Fibroblast of the aortic adventitia (primary cell): ENCODE results near the gene AAK1. TPM values are rescaled to one million over a fixed set of nuclear protein-coding genes. Genes with fewer than 3 reads are reported as not detected.

Experiments used
- DNase-seq: peaks from one replicate; pipeline ENCODE4 v3.0.0-alpha.2; 2010; ENCODE audit warnings: low read depth
- H3K4me3 ChIP-seq: 2 replicates; pipeline ENCODE4 v1.5.1; 2011; ENCODE audit warnings: low read depth, mild to moderate bottlenecking, control low read depth, low read length, moderate library complexity
- total RNA-seq: library from RNA; depleted of rRNA; stranded (reverse); fragments of >200 nt; gene quantifications from 2 replicates; pipeline ENCODE4 v1.2.3, GENCODE V29; 2012; ENCODE audit warnings: low replicate concordance
- TF ChIP-seq, protein P1 (sequence below): IDR thresholded peaks from 2 replicates; pipeline ENCODE4 v1.5.1; 2011; ENCODE audit warnings: mild to moderate bottlenecking, low read length, control low read depth, inconsistent platforms; ENCODE audit not compliant: insufficient read depth

Gene AAK1
- total RNA-seq, 1 donor = 82.6 TPM

DNA sequence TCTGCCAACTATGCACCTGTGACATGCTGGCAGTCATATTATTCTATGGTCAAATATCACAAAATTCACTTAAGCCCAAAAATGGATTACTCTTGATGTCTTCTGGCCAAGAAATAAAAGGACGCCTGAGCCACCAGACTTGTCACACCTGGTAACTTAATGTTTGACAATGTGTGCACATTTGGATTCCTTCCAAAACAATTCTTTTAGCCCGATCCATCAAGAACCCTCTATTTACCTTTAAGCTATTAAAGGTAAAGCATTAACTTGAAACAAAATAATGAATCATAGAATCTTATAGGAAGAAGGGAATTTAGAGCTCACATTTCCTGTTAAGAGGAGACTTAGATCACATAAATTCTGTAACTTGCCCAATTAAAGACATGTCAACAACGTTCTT, 159.8 kb downstream of the AAK1 start:
- no peak for DNase-seq
- no peak overlapping the region for H3K4me3 ChIP-seq
- TF ChIP-seq, protein P1, sequence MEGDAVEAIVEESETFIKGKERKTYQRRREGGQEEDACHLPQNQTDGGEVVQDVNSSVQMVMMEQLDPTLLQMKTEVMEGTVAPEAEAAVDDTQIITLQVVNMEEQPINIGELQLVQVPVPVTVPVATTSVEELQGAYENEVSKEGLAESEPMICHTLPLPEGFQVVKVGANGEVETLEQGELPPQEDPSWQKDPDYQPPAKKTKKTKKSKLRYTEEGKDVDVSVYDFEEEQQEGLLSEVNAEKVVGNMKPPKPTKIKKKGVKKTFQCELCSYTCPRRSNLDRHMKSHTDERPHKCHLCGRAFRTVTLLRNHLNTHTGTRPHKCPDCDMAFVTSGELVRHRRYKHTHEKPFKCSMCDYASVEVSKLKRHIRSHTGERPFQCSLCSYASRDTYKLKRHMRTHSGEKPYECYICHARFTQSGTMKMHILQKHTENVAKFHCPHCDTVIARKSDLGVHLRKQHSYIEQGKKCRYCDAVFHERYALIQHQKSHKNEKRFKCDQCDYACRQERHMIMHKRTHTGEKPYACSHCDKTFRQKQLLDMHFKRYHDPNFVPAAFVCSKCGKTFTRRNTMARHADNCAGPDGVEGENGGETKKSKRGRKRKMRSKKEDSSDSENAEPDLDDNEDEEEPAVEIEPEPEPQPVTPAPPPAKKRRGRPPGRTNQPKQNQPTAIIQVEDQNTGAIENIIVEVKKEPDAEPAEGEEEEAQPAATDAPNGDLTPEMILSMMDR = no peak

DNA sequence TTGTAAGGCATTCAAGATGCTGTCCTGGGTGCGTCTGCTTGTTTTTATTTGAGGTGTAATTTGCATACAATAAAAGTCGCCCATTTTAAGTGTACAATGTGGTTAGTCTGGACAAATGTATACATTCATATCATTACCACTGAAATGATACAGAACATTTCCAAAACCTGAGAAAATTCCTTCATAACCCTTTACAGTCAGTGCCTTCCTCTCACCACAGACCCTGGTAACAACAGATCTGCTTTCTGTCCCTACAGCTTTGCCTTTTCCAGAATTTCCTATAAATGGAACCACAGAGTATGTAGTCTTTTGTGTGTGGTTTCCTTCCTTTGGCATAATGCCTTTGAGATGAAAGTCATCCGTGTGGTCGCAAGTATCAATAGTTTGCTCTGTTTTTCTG, 160.5 kb downstream of the AAK1 start:
- no peak overlapping the region for H3K4me3 ChIP-seq
- no peak for DNase-seq
- TF ChIP-seq, protein P1 = no peak

DNA sequence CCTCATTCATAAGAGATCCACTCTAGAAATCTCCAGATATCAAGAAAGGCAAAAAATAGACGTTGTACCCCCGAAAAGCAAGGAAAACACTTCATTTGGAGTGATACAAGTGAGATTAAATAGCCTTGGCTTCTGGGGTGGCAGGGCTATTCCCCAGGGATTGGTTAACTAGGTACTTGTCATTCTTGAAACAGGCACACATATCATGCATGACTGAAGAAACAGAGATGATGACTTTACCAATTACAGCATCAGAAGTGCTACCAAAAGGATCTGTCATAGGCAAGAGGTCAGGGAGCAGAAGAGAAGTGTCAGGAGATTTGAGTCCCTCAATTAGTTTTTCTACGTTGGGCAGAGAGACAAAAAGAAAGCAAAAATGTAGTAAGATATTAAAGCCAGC, 161.1 kb downstream of the AAK1 start:
- no peak overlapping the region for H3K4me3 ChIP-seq
- TF ChIP-seq, protein P1 = no peak
- no peak for DNase-seq

DNA sequence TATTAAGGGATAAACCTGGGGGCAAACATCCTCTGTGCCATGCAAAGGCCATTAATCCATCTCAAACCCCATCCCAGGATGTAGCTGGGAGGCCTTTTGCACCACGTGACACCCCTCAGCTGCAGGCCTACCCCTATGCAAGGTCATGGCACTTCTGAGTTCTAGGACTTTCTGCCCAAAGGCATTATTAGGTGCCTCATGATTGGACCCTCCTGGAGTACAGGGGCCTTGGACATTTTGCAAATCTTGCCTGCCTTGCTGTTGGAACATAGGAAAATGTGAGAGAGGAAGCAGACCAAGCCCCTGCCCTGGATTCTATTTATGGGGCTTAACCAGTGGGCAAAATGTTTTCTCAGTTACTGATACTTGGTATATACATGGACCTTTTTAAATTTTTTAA, 162.1 kb downstream of the AAK1 start:
- no peak for DNase-seq
- H3K4me3 ChIP-seq = no peak overlapping the region
- TF ChIP-seq, protein P1 = no peak

DNA sequence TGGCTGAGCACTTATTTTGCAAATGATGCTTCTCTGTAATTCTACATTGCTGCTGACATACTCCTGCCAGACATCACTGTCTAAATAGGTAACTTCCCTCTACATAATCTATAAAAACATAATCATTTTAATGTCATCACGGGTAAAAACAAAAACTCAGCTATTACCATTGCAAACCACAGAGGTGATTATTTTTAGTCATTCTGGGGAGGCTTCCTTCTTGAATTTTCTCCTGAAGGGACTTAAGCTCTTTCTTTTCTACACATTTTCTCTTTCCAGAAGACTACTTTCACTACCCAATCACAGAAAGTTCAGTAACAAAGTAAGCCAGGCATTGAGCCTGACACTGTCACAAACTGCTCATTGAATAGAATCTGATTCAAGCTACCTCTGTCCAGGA, 165.9 kb downstream of the AAK1 start:
- no peak for DNase-seq
- no peak overlapping the region for H3K4me3 ChIP-seq
- TF ChIP-seq, protein P1 = no peak

DNA sequence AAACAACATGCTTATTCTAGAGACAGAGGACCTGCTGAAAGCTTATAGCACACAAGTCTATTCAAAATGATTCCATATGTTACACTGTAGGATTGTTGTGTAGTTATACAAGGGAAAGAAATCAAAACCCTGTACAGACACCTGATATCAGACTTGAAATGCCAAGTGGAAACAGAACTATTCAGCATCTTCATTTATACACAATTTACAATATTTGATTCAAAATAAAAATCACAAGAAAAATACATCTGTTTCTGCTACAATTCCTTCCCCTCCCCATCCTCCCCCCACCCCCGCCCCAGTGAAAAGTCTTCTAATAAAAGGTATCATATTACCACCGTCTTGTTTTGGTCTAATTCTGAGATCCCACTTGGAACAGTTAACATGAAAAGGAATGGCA, 168.9 kb downstream of the AAK1 start:
- TF ChIP-seq, protein P1 = no peak
- no peak for DNase-seq
- H3K4me3 ChIP-seq = no peak overlapping the region

DNA sequence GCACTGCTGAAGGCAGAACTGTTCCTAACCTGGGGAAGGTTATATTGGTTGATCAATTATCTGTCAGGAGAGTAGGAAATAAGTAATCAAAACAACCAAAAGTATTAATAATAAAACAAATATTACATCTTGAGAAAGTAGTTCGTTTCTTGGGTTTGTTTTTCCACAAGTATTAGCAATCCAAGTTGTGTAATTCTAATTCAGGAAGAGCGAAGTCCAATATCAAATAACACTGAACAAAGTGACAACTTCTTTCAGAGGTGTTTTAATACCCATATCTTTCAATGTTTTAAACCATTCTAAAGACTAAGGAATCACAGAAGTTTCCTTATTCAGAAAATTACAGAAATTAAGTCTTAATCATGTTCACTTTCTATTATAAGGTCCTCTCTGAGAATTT, 171.7 kb downstream of the AAK1 start:
- TF ChIP-seq, protein P1 = no peak
- no peak overlapping the region for H3K4me3 ChIP-seq
- DNase-seq = no peak
